GM21825 (cell line): ENCODE data around the gene STEAP3.

Source experiments
- ATAC-seq: cut with Tn5 transposase; IDR thresholded peaks from one replicate; pipeline ENCODE4 v1.9.1; 2021; ENCODE audit warnings: mild to moderate bottlenecking, moderate library complexity; ENCODE audit not compliant: unreplicated experiment

Gene STEAP3

GRCh38 chr2:119245841-119246230, 22.2 kb downstream of the STEAP3 start:
- ATAC-seq: no peak

- ATAC-seq: no peak
Measured at GRCh38 chr2:119246884-119247843, 23.5 kb downstream of the STEAP3 start.

- ATAC-seq: no peak
Measured at GRCh38 chr2:119247844-119248271, 24.2 kb downstream of the STEAP3 start.

GRCh38 chr2:119248311-119248710, 24.7 kb downstream of the STEAP3 start:
- ATAC-seq: no peak

- no peak for ATAC-seq
Measured at GRCh38 chr2:119248751-119249150, 25.1 kb downstream of the STEAP3 start.

GRCh38 chr2:119249311-119249710, 25.7 kb downstream of the STEAP3 start:
- no peak for ATAC-seq

- no peak for ATAC-seq
Measured at GRCh38 chr2:119249855-119250717, 26.5 kb downstream of the STEAP3 start.

- no peak for ATAC-seq
Measured at GRCh38 chr2:119250718-119251290, 27.2 kb downstream of the STEAP3 start.

- ATAC-seq: no peak
Measured at GRCh38 chr2:119251652-119252051, 28.0 kb downstream of the STEAP3 start.

GRCh38 chr2:119252186-119253113, 28.8 kb downstream of the STEAP3 start:
- no peak for ATAC-seq

- ATAC-seq: no peak
Measured at GRCh38 chr2:119253114-119253702, 29.6 kb downstream of the STEAP3 start.

- ATAC-seq: no peak
Measured at GRCh38 chr2:119253760-119254600, 30.3 kb downstream of the STEAP3 start.

- ATAC-seq: no peak
Measured at GRCh38 chr2:119254601-119255080, 31.0 kb downstream of the STEAP3 start.

- ATAC-seq: no peak
Measured at GRCh38 chr2:119255760-119256581, 32.3 kb downstream of the STEAP3 start.

- no peak for ATAC-seq
Measured at GRCh38 chr2:119256582-119256921, 32.9 kb downstream of the STEAP3 start.

GRCh38 chr2:119257198-119257597, 33.6 kb downstream of the STEAP3 start:
- ATAC-seq: no peak

- no peak for ATAC-seq
Measured at GRCh38 chr2:119259296-119259860, 35.7 kb downstream of the STEAP3 start.
